ENCODE results near the gene DRC3. TPM values are rescaled to one million over a fixed set of nuclear protein-coding genes. Genes with fewer than 3 reads are reported as not detected.

DRC3 gene
- total RNA-seq, 2 experiments from 2014 or later, result 0.19 TPM; not detected in 1

GRCh38 chr17:17960500-17961030, 12.1 kb upstream of the DRC3 start:
- ChIA-PET POLR2A (no interaction called here), CTCF (ENCODE audit: unreplicated experiment) (no interaction called here)
- intact Hi-C loops (cut with micrococcal nuclease; ENCODE audit: unreplicated experiment), result no loop called here

DNA sequence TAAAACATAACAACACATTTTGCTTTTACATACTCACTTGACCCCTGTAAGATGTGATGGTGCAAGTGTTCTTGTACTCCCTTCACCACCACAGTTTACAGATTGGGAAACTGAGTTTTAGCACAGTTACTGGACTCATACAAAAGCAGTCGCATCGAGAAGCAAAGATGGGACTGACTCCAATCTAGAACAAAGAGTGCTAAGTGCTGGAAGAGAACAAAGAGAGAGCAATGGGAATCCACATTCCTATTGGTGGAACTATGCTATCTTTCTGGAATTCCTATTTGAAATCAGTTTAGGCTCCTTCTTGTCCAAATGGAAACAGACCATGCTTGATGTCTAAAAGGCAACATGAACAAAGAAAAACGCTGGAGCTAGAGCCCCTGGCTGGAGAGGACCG, 9.6 kb upstream of the DRC3 start:
- intact Hi-C loops (cut with micrococcal nuclease; ENCODE audit: unreplicated experiment), result no loop called here
- Histone ChIP-seq H3K9me2 (ENCODE audit: insufficient read depth, low read length) (no peaks in the 10 kb centered on the region), H3K9me3 (ENCODE audit: low read length) (no peaks in the 10 kb centered on the region), H3K27ac (ENCODE audit: low read depth, low read length, poor library complexity, severe bottlenecking) (no peak overlapping the region), H3K79me2 (ENCODE audit: insufficient read depth, low read depth, low read length) (no peaks in the 10 kb centered on the region), H3K36me3 (ENCODE audit: insufficient read depth, low read length) (no peaks in the 10 kb centered on the region), H2AFZ (ENCODE audit: low read length) (no peak overlapping the region), H3K4me2 (ENCODE audit: low read length) (no peak overlapping the region), H4K20me1 (ENCODE audit: insufficient read depth, low read length) (no peaks in the 10 kb centered on the region), H3K4me3 (ENCODE audit: low read depth, low read length, poor library complexity, severe bottlenecking) (no peak overlapping the region), H3K4me1 (ENCODE audit: insufficient read depth, low read length, poor library complexity, severe bottlenecking) (no peaks in the 10 kb centered on the region)
- ChIA-PET POLR2A (no interaction called here), CTCF (ENCODE audit: unreplicated experiment) (no interaction called here)
- no peak for DNase-seq (ENCODE audit: low spot score)
- BruUV-seq (replicated peaks), result no TSS peak
- TF ChIP-seq EZH2phosphoT487 (IDR thresholded peaks at IDR 0.05; ENCODE audit: borderline replicate concordance, low read depth, low read length), result no peak
- TF ChIP-seq, protein P1, sequence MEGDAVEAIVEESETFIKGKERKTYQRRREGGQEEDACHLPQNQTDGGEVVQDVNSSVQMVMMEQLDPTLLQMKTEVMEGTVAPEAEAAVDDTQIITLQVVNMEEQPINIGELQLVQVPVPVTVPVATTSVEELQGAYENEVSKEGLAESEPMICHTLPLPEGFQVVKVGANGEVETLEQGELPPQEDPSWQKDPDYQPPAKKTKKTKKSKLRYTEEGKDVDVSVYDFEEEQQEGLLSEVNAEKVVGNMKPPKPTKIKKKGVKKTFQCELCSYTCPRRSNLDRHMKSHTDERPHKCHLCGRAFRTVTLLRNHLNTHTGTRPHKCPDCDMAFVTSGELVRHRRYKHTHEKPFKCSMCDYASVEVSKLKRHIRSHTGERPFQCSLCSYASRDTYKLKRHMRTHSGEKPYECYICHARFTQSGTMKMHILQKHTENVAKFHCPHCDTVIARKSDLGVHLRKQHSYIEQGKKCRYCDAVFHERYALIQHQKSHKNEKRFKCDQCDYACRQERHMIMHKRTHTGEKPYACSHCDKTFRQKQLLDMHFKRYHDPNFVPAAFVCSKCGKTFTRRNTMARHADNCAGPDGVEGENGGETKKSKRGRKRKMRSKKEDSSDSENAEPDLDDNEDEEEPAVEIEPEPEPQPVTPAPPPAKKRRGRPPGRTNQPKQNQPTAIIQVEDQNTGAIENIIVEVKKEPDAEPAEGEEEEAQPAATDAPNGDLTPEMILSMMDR (conservative IDR thresholded peaks at IDR 0.05; ENCODE audit: low read length), result no peak

More at GRCh38 chr17:17960500-17961030, 12.1 kb upstream of the DRC3 start:
- no peak overlapping the region for H3K27ac ChIP-seq (ENCODE audit: low read depth, low read length, poor library complexity, severe bottlenecking)
- TF ChIP-seq EZH2phosphoT487 (IDR thresholded peaks at IDR 0.05; ENCODE audit: borderline replicate concordance, low read depth, low read length), result no peak
- TF ChIP-seq, protein P1 (conservative IDR thresholded peaks at IDR 0.05; ENCODE audit: low read length), result no peak
- H3K9me3 ChIP-seq (ENCODE audit: low read length), result no peaks in the 10 kb centered on the region
- DNase-seq (ENCODE audit: low spot score), result no peak
- no peaks in the 10 kb centered on the region for H4K20me1 ChIP-seq (ENCODE audit: insufficient read depth, low read length)
- H3K79me2 ChIP-seq (ENCODE audit: insufficient read depth, low read depth, low read length), result no peaks in the 10 kb centered on the region
- no TSS peak for BruUV-seq (replicated peaks)
- H3K4me3 ChIP-seq (ENCODE audit: low read depth, low read length, poor library complexity, severe bottlenecking), result no peak overlapping the region
- H2AFZ ChIP-seq (ENCODE audit: low read length), result no peak overlapping the region
- no peaks in the 10 kb centered on the region for H3K36me3 ChIP-seq (ENCODE audit: insufficient read depth, low read length)
- H3K4me2 ChIP-seq (ENCODE audit: low read length), result no peak overlapping the region
- no peaks in the 10 kb centered on the region for H3K4me1 ChIP-seq (ENCODE audit: insufficient read depth, low read length, poor library complexity, severe bottlenecking)
- H3K9me2 ChIP-seq (ENCODE audit: insufficient read depth, low read length), result no peaks in the 10 kb centered on the region

GRCh38 chr17:17963694-17964436, 8.8 kb upstream of the DRC3 start:
- TF ChIP-seq, protein P1 (conservative IDR thresholded peaks at IDR 0.05; ENCODE audit: low read length), result no peak
- no peak for TF ChIP-seq EZH2phosphoT487 (IDR thresholded peaks at IDR 0.05; ENCODE audit: borderline replicate concordance, low read depth, low read length)
- Histone ChIP-seq H4K20me1 (ENCODE audit: insufficient read depth, low read length) (no peaks in the 10 kb centered on the region), H3K79me2 (ENCODE audit: insufficient read depth, low read depth, low read length) (no peaks in the 10 kb centered on the region), H3K4me3 (ENCODE audit: low read depth, low read length, poor library complexity, severe bottlenecking) (no peak overlapping the region), H3K9me3 (ENCODE audit: low read length) (no peaks in the 10 kb centered on the region), H3K9me2 (ENCODE audit: insufficient read depth, low read length) (no peaks in the 10 kb centered on the region), H3K4me1 (ENCODE audit: insufficient read depth, low read length, poor library complexity, severe bottlenecking) (no peaks in the 10 kb centered on the region), H2AFZ (ENCODE audit: low read length) (no peak overlapping the region), H3K36me3 (ENCODE audit: insufficient read depth, low read length) (no peaks in the 10 kb centered on the region), H3K4me2 (ENCODE audit: low read length) (no peak overlapping the region), H3K27ac (ENCODE audit: low read depth, low read length, poor library complexity, severe bottlenecking) (no peak overlapping the region)
- ChIA-PET CTCF (ENCODE audit: unreplicated experiment) (no interaction called here), POLR2A (no interaction called here)
- intact Hi-C loops (cut with micrococcal nuclease; ENCODE audit: unreplicated experiment), result no loop called here
- no peak for DNase-seq (ENCODE audit: low spot score)
- BruUV-seq (replicated peaks), result no TSS peak
